Omental fat pad (tissue), 4 donors: ENCODE results near the gene DCST1. TPM values are rescaled to one million over a fixed set of nuclear protein-coding genes. Genes with fewer than 3 reads are reported as not detected.

ENCODE experiments used
- ATAC-seq: fragments of 150-250 bp; one replicate; pipeline ENCODE4 v1.9.1; 2016; ENCODE audit warnings: mild to moderate bottlenecking, moderate library complexity; ENCODE audit not compliant: low FRiP score
- DNase-seq: peaks from one replicate; pipeline ENCODE4 v3.0.0-alpha.2; 2019; ENCODE audit warnings: low spot score
- CTCF ChIP-seq, 3 donors: fragments of 450-650 bp; IDR thresholded peaks; one replicate each; pipeline ENCODE4 v1.5.1; 2016 to 2017; ENCODE audit warnings: antibody characterized with exemption in 3 of 3, mild to moderate bottlenecking in 3 of 3, moderate library complexity in 2 of 3
- total RNA-seq, 4 donors: library from RNA; depleted of rRNA; stranded (reverse); fragments of >200 nt; gene quantifications; one replicate each; pipeline ENCODE4 v1.1.0, GENCODE V29; 2016

DCST1 gene
- total RNA-seq, 4 donors from 2014 or later, result not detected

GRCh38 chr1:155091071-155092051, 57.7 kb downstream of the DCST1 start:
- peak in 2 of 3 donors; percentile 83 to 93 for TF ChIP-seq CTCF (IDR thresholded peaks at IDR 0.05)
- ATAC-seq (peak; percentile 43), DNase-seq (peak; percentile 81)

DNA sequence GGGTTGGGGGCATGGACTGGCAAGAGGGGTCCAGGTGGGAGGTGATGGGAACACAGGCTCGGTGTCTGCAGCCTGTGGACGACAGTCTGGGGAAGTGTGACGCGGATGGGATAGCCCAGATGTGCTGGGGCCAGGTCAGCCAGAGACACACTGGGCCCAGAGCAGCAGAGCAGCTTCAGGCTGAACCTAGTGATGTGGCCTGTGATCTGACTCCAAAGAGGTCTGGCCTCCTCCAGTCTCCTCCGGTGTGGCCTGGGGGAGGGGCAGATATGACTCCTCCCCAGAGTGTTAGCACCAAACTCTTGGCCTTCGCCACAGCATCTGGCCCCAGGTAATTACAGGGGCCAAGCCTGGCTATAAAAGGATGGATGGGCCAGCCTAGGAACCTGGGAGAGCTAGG, 58.5 kb downstream of the DCST1 start:
- no peak for TF ChIP-seq CTCF (IDR thresholded peaks at IDR 0.05)
- ATAC-seq, result no peak
- DNase-seq, result no peak

- DNase-seq (no peak), ATAC-seq (no peak)
- TF ChIP-seq CTCF (IDR thresholded peaks at IDR 0.05), result no peak
Observed at GRCh38 chr1:155092641-155093040, 59.0 kb downstream of the DCST1 start.

- ATAC-seq, result peak; percentile 13
- DNase-seq, result no peak
Observed at GRCh38 chr1:155093911-155094621, 60.4 kb downstream of the DCST1 start.

GRCh38 chr1:155094622-155094948, 61.0 kb downstream of the DCST1 start:
- ATAC-seq (peak; percentile 73), DNase-seq (no peak)
- no peak for TF ChIP-seq CTCF (IDR thresholded peaks at IDR 0.05)

More at GRCh38 chr1:155093911-155094621, 60.4 kb downstream of the DCST1 start:
- TF ChIP-seq CTCF (IDR thresholded peaks at IDR 0.05), result no peak

GRCh38 chr1:155099331-155099730, 65.7 kb downstream of the DCST1 start:
- ATAC-seq (no peak), DNase-seq (no peak)
- TF ChIP-seq CTCF (IDR thresholded peaks at IDR 0.05), result no peak

Other genes with a start within 250 kb of the DCST1 start
- 1 to 10 TPM in 2 of 4 donors, under 1 TPM in 2; 0.24 to 2.4 (median 0.95) TPM for gene KCNN3, start 163.5 kb upstream of the DCST1 start, total RNA-seq
- 10 to 100 TPM in 2 of 4 donors, 1 to 10 TPM in 2; 7.4 to 16.2 (median 12.1) TPM for gene PMVK, start 97.1 kb upstream of the DCST1 start, total RNA-seq
- gene PBXIP1, start 77.7 kb upstream of the DCST1 start, total RNA-seq, result 10 to 100 TPM; 65.0 to 93.7 (median 82.0) TPM
- gene PYGO2, start 72.0 kb upstream of the DCST1 start, total RNA-seq, result 10 to 100 TPM; 10.2 to 21.2 (median 15.9) TPM
- gene SHC1, start 63.1 kb upstream of the DCST1 start, total RNA-seq, result 100 to 1,000 TPM; 152 to 265 (median 171) TPM
- gene CKS1B, start 59.1 kb upstream of the DCST1 start, total RNA-seq, result 10 to 100 TPM; 34.0 to 72.8 (median 43.2) TPM
- 10 to 100 TPM; 26.8 to 43.8 (median 30.9) TPM for gene FLAD1, start 50.5 kb upstream of the DCST1 start, total RNA-seq
- not detected for gene LENEP, start 40.2 kb upstream of the DCST1 start, total RNA-seq
- 10 to 100 TPM; 38.6 to 66.4 (median 49.2) TPM for gene ZBTB7B, start 31.0 kb upstream of the DCST1 start, total RNA-seq
- gene DCST2, start within 50 bp of the DCST1 start, total RNA-seq, result under 1 TPM in 3 of 4 donors, not detected in 1; 0.36 to 0.79 (median 0.38) TPM
- gene ADAM15, start 17.5 kb downstream of the DCST1 start, total RNA-seq, result 100 to 1,000 TPM; 116 to 262 (median 157) TPM
- 1 to 10 TPM; 1.7 to 5.0 (median 4.4) TPM for gene EFNA4, start 29.9 kb downstream of the DCST1 start, total RNA-seq
- 1 to 10 TPM in 2 of 4 donors, under 1 TPM in 1, not detected in 1; 0.84 to 1.8 (median 1.6) TPM for gene EFNA3, start 45.0 kb downstream of the DCST1 start, total RNA-seq
- gene EFNA1, start 94.1 kb downstream of the DCST1 start, total RNA-seq, result 10 to 100 TPM; 29.2 to 61.7 (median 56.7) TPM
- 10 to 100 TPM; 26.8 to 40.6 (median 27.5) TPM for gene SLC50A1, start 102.0 kb downstream of the DCST1 start, total RNA-seq
- 10 to 100 TPM; 32.5 to 70.8 (median 58.5) TPM for gene DPM3, start 106.7 kb downstream of the DCST1 start, total RNA-seq
- gene KRTCAP2, start 139.5 kb downstream of the DCST1 start, total RNA-seq, result 100 to 1,000 TPM in 2 of 4 donors, 10 to 100 TPM in 2; 77.9 to 171 (median 99.7) TPM
- gene TRIM46, start 140.0 kb downstream of the DCST1 start, total RNA-seq, result 1 to 10 TPM in 3 of 4 donors, under 1 TPM in 1; 0.36 to 1.4 (median 1.1) TPM
- gene THBS3, start 174.1 kb downstream of the DCST1 start, total RNA-seq, result 10 to 100 TPM; 11.3 to 32.2 (median 25.0) TPM
- gene MTX1, start 174.9 kb downstream of the DCST1 start, total RNA-seq, result 10 to 100 TPM; 38.3 to 52.0 (median 40.8) TPM
- gene ENTREP3, start 221.7 kb downstream of the DCST1 start, total RNA-seq, result 10 to 100 TPM in 3 of 4 donors, 1 to 10 TPM in 1; 8.7 to 13.4 (median 11.9) TPM
- gene SCAMP3, start 228.5 kb downstream of the DCST1 start, total RNA-seq, result 10 to 100 TPM; 48.2 to 72.9 (median 63.1) TPM
- 10 to 100 TPM; 16.9 to 41.3 (median 32.7) TPM for gene CLK2, start 239.7 kb downstream of the DCST1 start, total RNA-seq
- gene HCN3, start 243.6 kb downstream of the DCST1 start, total RNA-seq, result 1 to 10 TPM in 2 of 4 donors, under 1 TPM in 2; 0.36 to 2.3 (median 1.2) TPM